Activated B cell treated with CpG ODN at 0.5 μM for 24 hours (primary cell): ENCODE measurements around the gene TTC7B. TPM values are rescaled to one million over a fixed set of nuclear protein-coding genes. Genes with fewer than 3 reads are reported as not detected.

Source experiments
- ATAC-seq: fragments of 200-7000 bp; cut with Tn5 transposase; one replicate; pipeline ENCODE4 v1.10.0; 2021; ENCODE audit warnings: low read depth, mild to moderate bottlenecking, moderate library complexity
- CTCF ChIA-PET: fragments of 350-600 bp; sonication (Branson Sonifier 250); formaldehyde crosslinking; loops from one replicate; lab custom pipeline; 2021; ENCODE audit warnings: antibody characterized with exemption; lab: Charles Lee
- POLR2A ChIA-PET: fragments of 350-600 bp; sonication (Branson Sonifier 250); formaldehyde crosslinking; loops from one replicate; lab custom pipeline; 2021; ENCODE audit warnings: antibody characterized with exemption; lab: Charles Lee
- DNase-seq: peaks from one replicate; pipeline ENCODE4 v3.0.0; 2022
- H3K27ac Mint-ChIP-seq: one replicate; pipeline ENCODE4 v1.8.0; 2020; ENCODE audit warnings: mixed read lengths
- H3K27me3 Mint-ChIP-seq: one replicate; pipeline ENCODE4 v1.8.0; 2021; ENCODE audit warnings: mixed read lengths
- H3K36me3 Mint-ChIP-seq: one replicate; pipeline ENCODE4 v1.8.0; 2021; ENCODE audit warnings: low read depth, mixed read lengths
- H3K4me1 Mint-ChIP-seq: one replicate; pipeline ENCODE4 v1.8.0; 2021; ENCODE audit warnings: mixed read lengths
- H3K4me3 Mint-ChIP-seq: one replicate; pipeline ENCODE4 v1.8.0; 2020; ENCODE audit warnings: mild to moderate bottlenecking, mixed read lengths
- H3K9me3 Mint-ChIP-seq: one replicate; pipeline ENCODE4 v1.8.0; 2020; ENCODE audit warnings: mixed read lengths
- intact Hi-C: fragments of 100-400 bp; cut with micrococcal nuclease; formaldehyde crosslinking; loops from one replicate; pipeline ENCODE4 v1.15.1; 2024
- total RNA-seq: library from RNA; stranded (reverse); gene quantifications from 2 replicates; pipeline ENCODE4 v1.2.3, GENCODE V29; 2022
- TF ChIP-seq, protein P1 (sequence below): fragments of 200-600 bp; IDR thresholded peaks from one replicate; pipeline ENCODE4 v1.8.0; 2022; ENCODE audit warnings: antibody characterized with exemption, mild to moderate bottlenecking

Gene TTC7B
- total RNA-seq, 1 donor from 2014 or later, result 1.9 TPM

GRCh38 chr14:90545382-90545781 is 270.8 kb downstream of the TTC7B start:
- POLR2A ChIA-PET, result no interaction called here
- H3K4me1 Mint-ChIP-seq, result no peaks in the 10 kb centered on the region
- no peaks in the 10 kb centered on the region for H3K36me3 Mint-ChIP-seq
- H3K4me3 Mint-ChIP-seq, result no peak overlapping the region
- intact Hi-C loops, result no loop called here
- DNase-seq (no peak), ATAC-seq (no peak)
- CTCF ChIA-PET, result no interaction called here
- H3K27me3 Mint-ChIP-seq, result no peaks in the 10 kb centered on the region
- TF ChIP-seq, protein P1, sequence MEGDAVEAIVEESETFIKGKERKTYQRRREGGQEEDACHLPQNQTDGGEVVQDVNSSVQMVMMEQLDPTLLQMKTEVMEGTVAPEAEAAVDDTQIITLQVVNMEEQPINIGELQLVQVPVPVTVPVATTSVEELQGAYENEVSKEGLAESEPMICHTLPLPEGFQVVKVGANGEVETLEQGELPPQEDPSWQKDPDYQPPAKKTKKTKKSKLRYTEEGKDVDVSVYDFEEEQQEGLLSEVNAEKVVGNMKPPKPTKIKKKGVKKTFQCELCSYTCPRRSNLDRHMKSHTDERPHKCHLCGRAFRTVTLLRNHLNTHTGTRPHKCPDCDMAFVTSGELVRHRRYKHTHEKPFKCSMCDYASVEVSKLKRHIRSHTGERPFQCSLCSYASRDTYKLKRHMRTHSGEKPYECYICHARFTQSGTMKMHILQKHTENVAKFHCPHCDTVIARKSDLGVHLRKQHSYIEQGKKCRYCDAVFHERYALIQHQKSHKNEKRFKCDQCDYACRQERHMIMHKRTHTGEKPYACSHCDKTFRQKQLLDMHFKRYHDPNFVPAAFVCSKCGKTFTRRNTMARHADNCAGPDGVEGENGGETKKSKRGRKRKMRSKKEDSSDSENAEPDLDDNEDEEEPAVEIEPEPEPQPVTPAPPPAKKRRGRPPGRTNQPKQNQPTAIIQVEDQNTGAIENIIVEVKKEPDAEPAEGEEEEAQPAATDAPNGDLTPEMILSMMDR, result no peak
- H3K9me3 Mint-ChIP-seq, result no peaks in the 10 kb centered on the region
- no peak overlapping the region for H3K27ac Mint-ChIP-seq

DNA sequence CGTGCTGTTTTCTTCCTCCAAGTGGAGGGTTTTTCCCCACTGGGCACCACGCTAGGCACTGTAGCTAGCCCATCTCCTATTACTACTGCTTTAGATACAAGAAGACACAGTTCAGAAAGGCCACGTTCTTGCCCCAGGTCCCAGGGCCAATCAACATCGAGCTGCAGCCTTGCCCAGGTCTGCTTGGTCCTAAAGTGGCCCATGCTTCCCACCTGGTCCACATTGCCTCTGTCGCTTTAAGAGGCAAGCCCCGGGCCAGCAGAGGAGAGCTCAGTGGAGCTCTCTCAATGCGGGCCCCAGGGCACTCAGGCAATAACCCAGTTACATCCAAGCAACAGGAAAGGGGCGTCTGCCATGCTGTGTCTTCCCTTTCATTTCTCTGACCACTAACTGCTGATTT is 271.3 kb downstream of the TTC7B start:
- ATAC-seq (no peak), DNase-seq (no peak)
- Mint-ChIP-seq H3K9me3 (no peaks in the 10 kb centered on the region), H3K27me3 (no peaks in the 10 kb centered on the region), H3K36me3 (no peaks in the 10 kb centered on the region), H3K27ac (no peak overlapping the region), H3K4me1 (no peaks in the 10 kb centered on the region), H3K4me3 (no peak overlapping the region)
- ChIA-PET CTCF (no interaction called here), POLR2A (no interaction called here)
- intact Hi-C loops, result no loop called here
- TF ChIP-seq, protein P1, result no peak

DNA sequence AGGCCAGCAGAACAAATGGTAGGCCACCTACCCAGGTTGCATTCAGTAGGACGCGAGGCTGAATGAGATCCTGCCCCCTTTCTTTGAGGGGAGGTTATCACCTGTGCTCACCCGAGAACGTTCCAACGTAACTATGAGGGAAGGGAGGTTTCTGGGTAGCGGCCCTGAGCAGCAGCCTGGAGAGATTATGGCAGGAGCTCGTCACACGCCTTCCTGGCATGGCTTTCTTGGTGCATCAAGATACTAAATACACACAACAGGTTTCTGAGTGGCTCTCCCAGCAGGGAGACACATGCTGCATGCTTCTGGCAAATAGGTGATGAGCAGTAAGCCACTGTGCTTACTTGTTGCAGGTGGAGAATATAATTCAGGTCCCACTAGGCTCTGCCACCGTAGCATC is 271.7 kb downstream of the TTC7B start:
- intact Hi-C loops, result no loop called here
- no peak overlapping the region for H3K27ac Mint-ChIP-seq
- DNase-seq (no peak), ATAC-seq (no peak)
- no peaks in the 10 kb centered on the region for H3K4me1 Mint-ChIP-seq
- CTCF ChIA-PET, result no interaction called here
- H3K27me3 Mint-ChIP-seq, result no peaks in the 10 kb centered on the region
- H3K9me3 Mint-ChIP-seq, result no peaks in the 10 kb centered on the region
- H3K36me3 Mint-ChIP-seq, result no peaks in the 10 kb centered on the region
- POLR2A ChIA-PET, result no interaction called here
- TF ChIP-seq, protein P1, result no peak
- no peak overlapping the region for H3K4me3 Mint-ChIP-seq

GRCh38 chr14:90543876-90544275 is 272.4 kb downstream of the TTC7B start:
- TF ChIP-seq, protein P1, result no peak
- no peak overlapping the region for H3K4me3 Mint-ChIP-seq
- no peaks in the 10 kb centered on the region for H3K27me3 Mint-ChIP-seq
- no peak overlapping the region for H3K27ac Mint-ChIP-seq
- intact Hi-C loops, result no loop called here
- DNase-seq (no peak), ATAC-seq (no peak)
- H3K9me3 Mint-ChIP-seq, result no peaks in the 10 kb centered on the region
- H3K4me1 Mint-ChIP-seq, result no peaks in the 10 kb centered on the region
- ChIA-PET POLR2A (no interaction called here), CTCF (no interaction called here)
- no peaks in the 10 kb centered on the region for H3K36me3 Mint-ChIP-seq

DNA sequence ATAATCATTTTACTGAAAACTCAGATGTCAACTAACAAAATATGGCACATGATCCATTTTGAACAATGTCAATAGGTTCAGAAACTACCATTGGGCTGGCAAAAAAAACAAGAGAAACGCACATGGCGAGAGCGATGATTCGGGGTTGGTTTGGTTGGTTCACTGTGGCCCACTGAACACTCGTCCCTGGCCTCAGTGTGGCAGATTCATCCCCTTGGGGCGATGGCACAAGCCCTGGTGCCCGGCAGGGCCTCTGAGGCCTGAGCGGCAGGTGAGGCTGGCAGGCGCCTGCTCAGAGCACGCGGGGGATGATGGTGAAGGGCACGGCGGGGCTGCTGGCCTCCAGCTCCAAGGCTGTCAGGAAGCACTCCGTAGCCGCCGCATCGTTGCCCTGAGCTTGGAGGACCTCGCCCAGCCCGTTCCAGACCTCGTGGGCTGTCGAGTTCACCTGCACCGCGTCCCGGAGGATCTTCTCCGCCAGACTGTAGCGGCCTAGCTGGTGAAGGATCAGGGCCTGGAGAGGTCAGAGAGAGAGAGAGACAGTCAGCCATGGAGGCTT is 275.1 kb downstream of the TTC7B start:
- DNase-seq (no peak), ATAC-seq (no peak)
- CTCF ChIA-PET, result no interaction called here
- intact Hi-C loops, result no loop called here
- Mint-ChIP-seq H3K4me1 (peaks cover 4% of the 10 kb centered on the region), H3K4me3 (no peak overlapping the region), H3K27me3 (no peaks in the 10 kb centered on the region), H3K9me3 (no peaks in the 10 kb centered on the region), H3K36me3 (no peaks in the 10 kb centered on the region), H3K27ac (no peak overlapping the region)
- TF ChIP-seq, protein P1, result no peak
- POLR2A ChIA-PET, result interaction anchor here (0.6 kb wide), 1 partner anchor 63 kb away, joined by 3 read pairs; no protein-coding TSS in a partner anchor
